Urothelium cell line (cell line): ENCODE measurements around the gene HSD17B11.
A peak's percentile ranks its signal among the peaks of the same experiment; 100 is the strongest.
"Not testable (repeated sequence)": the region's sequence is repeated elsewhere in the genome, so short reads cannot be mapped to it uniquely, and the experiment has no call there.

ENCODE experiments used
- DNase-seq: peaks from one replicate; pipeline ENCODE4 v3.0.0; 2011; ENCODE audit warnings: low spot score, mixed read lengths
- FAIRE-seq: peaks from 2 replicates; lab custom pipeline; 2011; peaks lifted over from hg19 to GRCh38; lab: Jason Lieb, UNC

Gene HSD17B11, protein sequence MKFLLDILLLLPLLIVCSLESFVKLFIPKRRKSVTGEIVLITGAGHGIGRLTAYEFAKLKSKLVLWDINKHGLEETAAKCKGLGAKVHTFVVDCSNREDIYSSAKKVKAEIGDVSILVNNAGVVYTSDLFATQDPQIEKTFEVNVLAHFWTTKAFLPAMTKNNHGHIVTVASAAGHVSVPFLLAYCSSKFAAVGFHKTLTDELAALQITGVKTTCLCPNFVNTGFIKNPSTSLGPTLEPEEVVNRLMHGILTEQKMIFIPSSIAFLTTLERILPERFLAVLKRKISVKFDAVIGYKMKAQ

DNA sequence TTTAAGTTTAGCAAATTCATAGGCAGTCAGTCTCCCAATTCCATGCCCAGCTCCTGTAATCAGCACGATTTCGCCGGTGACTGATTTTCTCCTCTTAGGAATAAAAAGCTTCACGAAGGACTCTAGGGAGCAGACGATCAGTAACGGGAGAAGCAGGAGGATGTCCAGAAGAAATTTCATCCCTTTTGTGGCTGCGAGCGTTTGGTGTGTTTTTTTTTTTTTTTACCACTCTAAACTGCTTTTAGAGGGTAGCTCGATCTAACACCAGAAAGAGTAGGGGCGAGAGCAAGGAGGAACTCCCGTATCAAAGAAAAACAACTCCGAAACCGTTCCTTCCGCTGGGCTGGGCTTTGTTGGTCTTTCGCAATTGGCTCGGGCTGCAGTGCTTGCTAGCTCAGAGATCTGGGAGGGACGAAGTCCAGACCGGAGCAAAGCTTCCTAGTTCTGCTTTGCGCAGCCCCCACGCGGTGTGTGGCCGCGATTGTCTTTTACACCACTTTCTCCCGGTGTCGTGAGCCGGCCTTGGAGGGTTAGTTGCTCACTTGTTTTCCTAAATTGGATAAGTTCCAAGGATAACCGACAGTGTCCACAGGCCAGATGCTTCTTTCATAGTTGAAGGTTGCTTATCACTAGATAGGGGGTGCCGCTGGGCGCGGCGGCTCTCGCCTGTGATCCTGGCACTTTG lies at the start of gene HSD17B11:
Gene HSD17B11, minus strand, starts transcription at position 298 of the 685 bp plus-strand sequence. Its CDS starts 118 bp downstream, at position 180.
- DNase-seq: peak; percentile 94
- FAIRE-seq: peak; percentile 66

DNA sequence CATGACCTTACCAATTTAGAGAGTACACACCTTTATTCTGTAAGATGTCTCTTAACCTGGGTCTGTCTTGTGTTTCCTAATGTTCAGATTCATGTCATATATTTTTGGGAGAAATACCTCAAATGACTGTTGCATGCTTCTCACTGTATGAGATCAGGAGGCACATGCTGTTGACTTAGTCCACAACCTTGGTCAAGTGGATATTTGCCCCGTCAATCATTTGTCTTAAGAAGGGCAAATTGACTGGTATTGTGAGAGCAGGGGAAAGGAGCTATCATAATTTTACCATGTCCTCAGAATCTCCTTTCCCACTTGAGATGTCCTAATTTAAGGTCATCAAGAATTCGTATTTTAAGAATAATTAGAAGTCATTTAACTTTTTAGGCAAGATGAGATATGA lies 42.4 kb upstream of the HSD17B11 start:
- DNase-seq (no peak), FAIRE-seq (no peak)

DNA sequence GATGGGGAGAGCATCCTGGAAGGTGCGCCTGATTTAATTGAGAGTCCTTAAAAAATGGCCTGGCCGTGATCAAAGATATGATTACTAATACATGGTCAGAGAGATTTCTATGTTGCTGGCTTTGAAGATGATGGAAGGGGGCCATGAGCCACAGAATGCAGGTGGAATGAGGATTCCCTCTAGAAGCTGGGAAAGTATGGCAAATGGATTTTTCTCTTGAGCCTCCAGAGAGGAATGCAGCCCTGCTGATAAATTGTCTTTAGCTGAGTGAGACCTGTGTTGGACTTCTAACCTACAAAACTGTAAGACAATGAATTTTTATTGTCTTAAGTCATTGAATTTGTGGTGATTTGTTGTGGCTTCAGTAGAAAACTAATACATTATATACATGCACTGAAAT lies 39.0 kb upstream of the HSD17B11 start:
- FAIRE-seq (no peak), DNase-seq (no peak)

DNA sequence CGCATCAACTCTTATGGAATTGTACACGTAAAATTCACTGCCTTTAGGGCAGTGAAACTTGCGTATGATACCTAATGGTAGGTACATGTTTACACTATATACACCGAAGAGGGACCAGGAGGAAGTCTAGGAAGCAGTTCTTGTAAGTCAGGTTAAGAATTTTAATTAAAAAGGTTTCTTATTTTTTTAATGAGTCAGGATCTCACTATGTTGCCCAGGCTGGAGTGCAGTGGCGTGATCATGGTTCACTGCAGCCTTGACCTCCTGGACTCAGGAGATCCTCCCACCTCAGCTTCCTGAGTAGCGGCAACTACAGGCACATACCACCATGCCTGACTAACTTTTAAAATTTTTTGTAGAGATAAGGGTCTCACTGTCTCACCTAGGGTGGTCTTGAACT lies 38.0 kb upstream of the HSD17B11 start:
- DNase-seq (no peak), FAIRE-seq (no peak)

DNA sequence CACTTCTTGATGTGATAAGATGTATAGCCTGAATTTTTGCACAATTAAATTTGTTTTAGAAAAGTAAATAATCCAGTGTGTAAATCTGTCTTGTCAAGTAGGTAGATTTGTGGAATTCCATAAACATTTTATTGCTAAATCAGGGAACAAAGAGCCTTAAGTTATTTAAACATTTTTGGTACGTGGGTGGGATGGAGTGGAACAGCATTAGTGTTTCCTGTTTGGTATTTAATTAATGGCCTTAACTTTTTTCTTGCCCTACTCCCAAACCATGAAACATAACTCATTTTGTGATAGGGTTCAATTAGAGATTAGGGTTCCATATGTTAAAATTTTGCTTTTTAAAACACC lies 36.5 kb upstream of the HSD17B11 start:
- no peak for DNase-seq
- no peak for FAIRE-seq

DNA sequence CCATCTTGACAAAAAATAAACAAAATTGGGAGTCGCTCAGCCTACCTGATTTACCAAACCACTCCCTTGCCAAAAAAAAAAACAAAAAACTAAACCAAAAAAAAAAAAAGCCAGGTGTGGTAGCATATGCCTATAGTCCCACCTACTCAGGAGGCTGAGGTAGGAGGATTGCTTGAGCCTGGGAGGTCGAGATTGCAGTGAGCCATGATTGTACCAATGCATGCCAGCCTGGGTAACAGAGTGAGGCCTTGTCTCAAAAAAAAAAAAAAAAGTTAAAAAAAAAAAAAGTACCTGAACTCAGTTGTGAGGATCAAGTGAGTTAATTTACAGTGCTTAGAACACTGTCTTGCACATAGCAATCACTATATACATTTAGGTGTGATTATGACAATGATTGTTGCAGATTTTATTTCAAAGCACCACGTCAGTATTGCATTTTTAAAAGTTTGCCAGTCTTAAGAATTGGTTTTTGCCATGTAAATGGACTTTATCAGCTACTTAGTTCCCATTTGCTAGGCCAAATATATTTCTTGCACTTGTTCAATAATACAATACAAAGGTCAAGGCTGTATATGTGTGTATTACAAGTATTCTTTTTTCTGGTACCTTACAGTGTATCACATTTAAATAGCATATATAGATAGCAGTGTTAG lies 36.0 kb upstream of the HSD17B11 start:
- FAIRE-seq (no peak), DNase-seq (no peak)

DNA sequence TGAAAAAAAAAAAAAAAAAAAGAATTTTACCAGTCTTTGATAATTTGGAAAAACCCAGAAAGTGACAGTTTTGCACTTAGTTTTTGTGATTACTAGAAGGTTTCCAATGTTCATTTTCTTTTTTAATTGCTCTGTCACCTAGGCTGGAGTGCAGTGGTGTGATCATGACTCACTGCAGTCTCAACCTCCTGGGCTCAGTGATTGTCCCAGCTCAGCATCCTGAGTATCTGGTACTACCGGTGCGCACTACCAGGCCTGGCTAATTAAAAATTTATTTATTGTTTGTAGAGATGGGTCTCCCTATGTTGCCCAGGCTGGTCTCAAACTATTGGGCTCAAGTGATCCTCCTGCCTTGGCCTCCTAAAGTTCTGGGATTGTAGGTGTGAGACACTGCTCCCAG lies 34.7 kb upstream of the HSD17B11 start:
- FAIRE-seq: no peak

DNA sequence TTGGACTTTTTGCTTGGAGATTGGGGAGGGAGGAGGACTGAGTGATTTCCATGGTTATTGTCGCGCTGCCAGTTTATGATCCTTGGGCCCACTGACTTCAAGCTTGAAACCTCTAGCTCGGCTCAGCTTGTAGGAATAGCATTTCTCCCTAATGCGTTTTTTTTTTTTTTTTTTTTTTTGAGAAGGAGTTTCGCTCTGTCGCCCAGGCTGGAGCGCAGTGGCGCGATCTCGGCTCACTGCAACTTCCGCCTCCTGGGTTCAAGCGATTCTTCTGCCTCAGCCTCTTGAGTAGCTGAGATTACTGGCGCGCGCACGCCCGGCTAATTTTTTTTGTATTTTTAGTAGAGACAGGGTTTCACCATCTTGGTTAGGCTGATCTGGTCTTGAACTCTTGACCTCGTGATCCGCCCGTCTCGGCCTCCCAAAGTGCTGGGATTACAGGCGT lies 33.1 kb upstream of the HSD17B11 start:
- FAIRE-seq, DNase-seq: not testable (repeated sequence)

More for the DNA sequence above, 34.7 kb upstream of the HSD17B11 start:
- DNase-seq: no peak

DNA sequence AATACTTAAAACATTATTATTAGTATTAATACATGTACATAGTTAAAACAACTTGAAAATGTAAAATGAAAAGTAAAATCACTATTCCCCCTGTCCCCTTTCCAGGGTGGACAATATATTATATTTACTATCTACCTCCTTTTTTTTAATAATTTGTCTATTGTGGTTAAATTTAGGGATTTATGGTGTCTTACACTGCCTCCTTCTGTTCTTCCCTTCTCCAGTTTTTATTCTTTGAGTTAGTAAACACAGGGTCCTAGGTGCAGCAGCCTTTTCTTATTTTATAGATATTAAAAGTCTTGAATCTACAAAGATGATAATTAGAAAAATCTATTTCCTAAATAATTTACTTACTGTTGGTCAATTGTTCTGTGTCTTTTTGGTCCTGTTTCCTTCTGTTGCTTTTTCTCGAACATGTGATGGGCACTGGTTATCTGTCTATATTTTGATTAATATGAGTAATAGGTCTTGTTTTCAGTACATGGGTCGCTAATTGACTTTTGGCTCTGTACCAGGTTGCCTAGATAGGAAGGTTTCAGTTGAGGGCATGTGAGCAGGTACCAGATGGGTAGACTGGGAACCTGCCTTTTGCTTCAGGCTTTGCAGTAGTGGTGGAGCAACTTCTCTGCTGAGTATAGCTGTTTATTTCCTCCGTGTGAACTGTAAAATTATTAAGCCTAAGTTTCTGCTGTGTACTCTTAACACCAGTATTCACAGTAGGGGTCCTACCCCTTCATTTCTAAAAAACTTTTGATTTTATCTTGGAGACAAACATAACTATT lies 32.5 kb upstream of the HSD17B11 start:
- FAIRE-seq (no peak), DNase-seq (peak; percentile 12)

DNA sequence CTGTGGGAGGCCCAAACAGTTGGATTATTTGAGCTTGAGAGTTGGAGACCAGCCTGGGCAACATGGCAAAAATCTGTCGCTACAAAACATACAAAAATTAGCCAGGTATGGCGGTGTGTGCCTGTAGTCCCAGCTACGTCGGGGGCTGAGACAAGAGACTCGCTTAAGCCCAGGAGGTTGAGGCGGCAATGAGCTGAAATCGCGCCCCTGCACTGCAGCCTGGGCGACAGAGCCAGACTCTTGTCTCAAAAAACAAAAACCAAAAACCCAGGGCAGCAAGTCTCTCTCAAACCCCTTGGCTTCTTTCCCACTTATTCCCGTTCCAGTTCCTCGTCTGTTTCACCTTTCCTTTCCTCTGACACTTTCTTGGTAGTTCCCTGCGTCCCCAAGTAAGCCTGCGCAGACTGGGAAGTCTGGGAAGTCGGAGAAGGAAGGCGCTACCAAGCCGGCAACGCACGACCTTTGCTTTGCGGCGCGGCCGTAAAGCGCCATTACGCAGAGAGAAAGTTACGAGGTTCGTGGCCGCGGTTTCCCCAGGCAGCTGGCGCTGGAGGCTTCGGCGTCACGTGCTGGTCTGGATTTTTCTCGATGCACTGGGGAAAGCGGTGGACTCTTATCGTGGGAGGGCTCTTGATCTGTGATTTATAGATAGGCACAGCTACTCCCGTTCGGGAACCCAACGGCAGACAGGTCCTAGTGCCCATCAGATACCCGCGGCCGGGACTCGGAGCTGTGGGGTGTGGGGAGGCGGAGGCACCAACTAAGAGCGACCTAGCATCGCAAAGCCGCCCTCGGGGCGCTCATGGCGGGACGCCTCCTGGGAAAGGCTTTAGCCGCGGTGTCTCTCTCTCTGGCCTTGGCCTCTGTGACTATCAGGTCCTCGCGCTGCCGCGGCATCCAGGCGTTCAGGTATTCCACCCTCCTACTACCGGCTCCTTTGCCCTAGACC lies 31.4 kb upstream of the HSD17B11 start, which contains the start of gene NUDT9:
Gene NUDT9, plus strand, starts transcription at position 470 of the 949 bp plus-strand sequence. Its CDS starts 333 bp downstream, at position 803.
- no peak for FAIRE-seq
- peak; percentile 93 for DNase-seq

DNA sequence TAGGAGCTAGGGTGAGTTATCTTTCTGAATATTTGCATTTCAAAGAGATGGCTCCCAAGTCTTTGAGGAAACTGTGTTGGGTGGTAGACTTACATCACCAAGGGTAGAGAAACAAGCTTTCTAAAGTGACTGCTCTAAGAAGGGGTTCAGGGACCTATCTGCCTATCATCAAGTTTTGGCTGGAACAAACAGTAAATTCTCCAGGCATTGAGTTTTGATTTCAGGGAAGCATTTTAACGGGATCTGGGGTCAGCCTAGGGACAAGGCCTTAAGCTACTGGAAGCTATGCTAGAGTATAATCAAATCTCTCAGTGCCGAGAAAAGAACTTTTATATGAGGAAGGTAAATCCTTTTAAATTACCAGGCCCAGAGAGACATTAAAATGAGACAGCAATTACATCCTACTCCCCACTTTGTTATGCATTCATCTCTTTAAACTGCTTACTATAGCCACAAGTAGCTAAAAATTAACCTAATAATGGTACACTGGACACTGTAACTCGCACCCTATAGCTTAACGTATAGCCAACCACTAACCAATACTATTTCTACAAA lies 29.4 kb upstream of the HSD17B11 start:
- DNase-seq (no peak), FAIRE-seq (no peak)

DNA sequence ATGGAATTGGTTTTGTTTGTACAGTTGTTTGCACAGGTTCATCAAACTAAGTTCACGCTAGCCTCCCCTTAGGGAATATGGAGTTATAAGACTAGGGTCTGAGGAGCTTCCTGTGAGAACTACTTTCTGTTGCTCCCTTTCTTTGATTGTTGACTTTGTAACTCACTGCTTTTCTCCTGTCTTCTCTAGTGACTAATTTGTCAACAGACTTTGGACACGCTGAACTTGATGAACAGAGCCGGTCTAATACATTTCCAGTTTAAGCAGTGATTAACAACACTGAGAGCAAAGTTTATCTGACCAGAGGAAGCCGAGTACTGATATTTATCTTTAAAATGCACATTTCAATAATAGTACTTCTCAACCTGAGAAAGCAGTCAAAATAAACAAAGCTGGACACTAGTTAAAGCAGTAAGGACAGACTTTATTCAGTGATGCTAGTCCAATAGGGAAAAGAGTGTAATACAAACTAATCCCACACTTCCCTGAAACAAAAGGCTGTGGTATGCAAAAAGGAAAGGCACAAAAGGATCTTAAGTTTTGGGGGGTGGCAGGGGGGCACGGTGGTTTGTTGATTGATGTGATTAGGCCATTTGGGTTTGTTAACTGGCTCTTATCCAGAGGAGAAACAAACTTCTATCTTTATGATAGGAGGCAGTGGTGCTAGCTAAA lies 28.7 kb upstream of the HSD17B11 start:
- DNase-seq: no peak
- FAIRE-seq: no peak

DNA sequence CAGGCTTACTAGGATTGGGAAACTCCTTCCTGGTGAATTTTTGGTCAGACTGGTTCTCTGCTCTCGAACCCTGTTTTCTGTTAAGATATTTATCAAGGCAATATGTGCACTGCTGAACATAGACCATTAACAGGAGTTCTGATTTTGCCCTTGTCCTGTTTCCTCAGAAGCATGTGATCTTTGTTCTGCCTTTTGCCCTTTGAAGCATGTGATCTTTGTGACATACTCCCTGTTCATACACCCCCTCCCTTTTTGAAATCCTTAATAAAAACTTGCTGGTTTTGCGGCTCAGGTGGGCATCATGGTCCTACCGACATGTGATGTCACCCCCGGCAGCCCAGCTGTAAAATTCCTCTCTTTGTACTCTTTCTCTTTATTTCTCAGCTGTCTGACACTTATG lies 27.4 kb upstream of the HSD17B11 start:
- not testable (repeated sequence) for FAIRE-seq, DNase-seq

DNA sequence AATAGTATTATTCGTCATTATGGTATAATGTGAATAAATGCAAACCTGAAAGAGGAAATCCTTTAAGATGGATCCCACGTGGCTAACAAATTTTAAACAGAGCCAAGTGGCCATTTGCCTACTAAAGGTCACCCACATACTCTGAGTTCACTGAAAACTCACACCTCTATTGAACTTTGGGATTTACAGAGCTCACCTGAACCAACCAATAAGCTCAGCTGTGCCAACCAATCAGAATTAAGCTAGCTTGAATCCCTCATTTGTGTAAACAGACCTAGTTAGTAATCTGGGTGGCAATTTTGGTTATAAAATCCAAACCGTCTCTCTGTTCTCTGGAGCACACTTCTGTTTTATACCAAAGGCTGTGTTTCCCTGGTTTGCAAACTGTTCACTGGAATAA lies 26.0 kb upstream of the HSD17B11 start:
- DNase-seq (no peak), FAIRE-seq (no peak)

DNA sequence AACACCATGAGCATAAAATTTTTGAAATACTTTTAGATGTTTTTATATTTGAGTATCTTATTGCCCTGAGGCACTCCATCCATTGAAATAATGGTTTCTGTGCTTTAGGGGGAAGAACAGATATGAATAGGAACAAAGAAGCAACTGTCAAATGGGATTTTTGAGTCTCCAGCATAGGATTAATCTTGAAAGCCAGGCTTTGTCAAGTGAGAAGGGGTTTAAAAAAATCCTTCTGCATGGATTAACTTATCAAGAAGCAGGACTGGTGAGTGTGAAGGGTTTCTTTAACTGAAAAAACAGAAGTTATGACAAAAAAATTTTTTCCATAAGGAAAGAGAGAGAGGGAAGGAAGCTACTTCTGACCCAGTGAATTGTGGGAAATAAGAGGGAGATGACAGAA lies 23.8 kb upstream of the HSD17B11 start:
- no peak for FAIRE-seq
- no peak for DNase-seq

DNA sequence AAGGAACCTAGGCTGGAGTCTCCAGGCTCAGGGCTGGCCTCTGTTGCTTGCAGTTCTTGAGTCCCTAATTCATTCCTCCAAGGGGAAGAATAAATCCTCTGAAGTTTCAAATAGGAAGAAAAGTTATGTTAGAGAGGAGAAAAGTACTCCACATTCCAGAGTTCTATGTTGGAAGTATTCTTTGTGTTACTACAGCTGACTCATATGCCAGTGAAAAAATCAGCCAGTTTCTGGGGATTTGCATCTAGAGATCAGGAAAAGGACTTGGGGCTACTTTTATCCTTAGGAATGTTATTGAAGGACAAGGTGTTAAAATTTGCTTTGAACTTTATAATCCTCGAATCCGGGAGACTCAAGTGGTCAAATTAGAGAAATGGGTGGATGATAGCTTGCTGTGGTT lies 19.7 kb upstream of the HSD17B11 start:
- DNase-seq: no peak
- no peak for FAIRE-seq

DNA sequence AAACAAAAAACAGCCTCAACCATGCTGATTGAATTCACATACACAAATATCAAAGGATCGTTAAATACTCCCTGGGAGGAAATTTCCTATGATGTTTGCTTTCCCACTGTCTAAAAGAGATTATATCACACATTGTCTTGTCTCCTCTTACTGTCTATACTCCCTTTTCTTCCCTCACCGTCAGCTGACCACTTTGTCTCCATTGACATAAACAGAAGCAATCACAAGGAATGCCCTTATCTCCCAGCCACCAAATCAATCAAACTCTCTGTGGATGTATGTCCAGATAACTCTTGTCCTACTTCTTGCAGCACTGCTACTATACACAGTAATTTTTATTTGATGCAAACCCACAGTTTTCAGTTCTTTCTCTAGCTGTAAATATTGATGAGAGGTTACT lies 19.2 kb upstream of the HSD17B11 start:
- FAIRE-seq (no peak), DNase-seq (no peak)

DNA sequence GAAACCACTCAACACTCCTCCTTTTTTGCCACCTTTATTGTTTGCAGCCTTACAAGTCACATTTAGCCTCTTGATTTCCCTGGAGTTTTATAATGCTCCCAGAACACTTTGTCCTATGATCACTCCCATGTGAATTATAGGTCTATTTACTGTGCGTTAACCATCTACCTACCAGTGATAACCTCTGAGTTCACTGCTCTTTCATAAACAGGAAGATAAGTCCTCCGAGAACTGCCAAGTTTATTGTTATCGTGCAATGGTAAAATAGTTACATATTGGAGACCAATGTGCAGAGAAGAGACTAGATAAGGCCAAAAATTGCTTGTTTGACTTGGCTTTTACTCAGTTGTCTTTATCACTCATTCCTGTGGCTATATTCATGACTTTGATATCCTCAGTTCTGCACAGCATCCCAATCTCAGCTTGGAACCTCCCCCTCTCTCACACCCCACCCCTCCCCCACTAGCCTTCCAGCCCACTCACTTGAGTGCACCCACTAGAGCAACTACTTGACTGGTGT lies 18.5 kb upstream of the HSD17B11 start:
- DNase-seq (no peak), FAIRE-seq (no peak)

DNA sequence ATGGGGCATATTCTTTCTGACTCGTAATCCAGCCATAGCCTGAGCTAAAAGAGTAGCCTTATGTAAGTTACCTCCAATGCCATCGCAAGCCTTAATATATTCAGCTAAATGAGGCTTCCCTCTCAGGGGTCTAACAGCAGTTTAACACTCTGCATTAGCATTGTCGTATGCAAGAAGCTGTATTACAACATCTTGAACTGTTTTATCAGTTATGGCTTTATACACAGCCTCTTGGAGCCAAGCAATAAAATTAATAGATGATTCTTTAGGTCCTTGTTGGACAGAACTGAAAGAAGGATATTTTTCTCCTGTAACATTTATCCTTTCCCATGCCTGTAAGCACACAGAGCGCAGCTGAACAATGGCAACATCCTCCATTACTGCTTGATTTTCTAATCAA lies 15.9 kb upstream of the HSD17B11 start:
- DNase-seq, FAIRE-seq: not testable (repeated sequence)
